GM19463 (cell line): Measurements from ENCODE around the gene BRD1.
"Not testable (repeated sequence)": the region's sequence is repeated elsewhere in the genome, so short reads cannot be mapped to it uniquely, and the experiment has no call there.

Source experiments
- ATAC-seq: cut with Tn5 transposase; IDR thresholded peaks from one replicate; pipeline ENCODE4 v1.9.1; 2021; ENCODE audit warnings: mild to moderate bottlenecking, moderate library complexity; ENCODE audit not compliant: unreplicated experiment

The BRD1 gene

GRCh38 chr22:49785046-49785521 lies 42.6 kb downstream of the BRD1 start:
- ATAC-seq, result no peak

GRCh38 chr22:49784630-49784971 lies 43.1 kb downstream of the BRD1 start:
- ATAC-seq, result no peak

GRCh38 chr22:49783926-49784629 lies 43.6 kb downstream of the BRD1 start:
- ATAC-seq, result no peak

- ATAC-seq, result no peak
Observed at GRCh38 chr22:49783036-49783746, 44.5 kb downstream of the BRD1 start.

GRCh38 chr22:49781886-49782285 lies 45.8 kb downstream of the BRD1 start:
- ATAC-seq, result not testable (repeated sequence)

GRCh38 chr22:49781289-49781782 lies 46.3 kb downstream of the BRD1 start:
- no peak for ATAC-seq

- ATAC-seq, result no peak
Observed at GRCh38 chr22:49780698-49781288, 46.9 kb downstream of the BRD1 start.

- ATAC-seq, result no peak
Observed at GRCh38 chr22:49779853-49780697, 47.6 kb downstream of the BRD1 start.

- no peak for ATAC-seq
Observed at GRCh38 chr22:49779211-49779610, 48.5 kb downstream of the BRD1 start.

GRCh38 chr22:49777569-49778249 lies 50.0 kb downstream of the BRD1 start:
- ATAC-seq, result no peak

GRCh38 chr22:49776891-49777290 lies 50.8 kb downstream of the BRD1 start:
- ATAC-seq, result no peak

GRCh38 chr22:49775867-49776511 lies 51.7 kb downstream of the BRD1 start:
- no peak for ATAC-seq

- ATAC-seq, result no peak
Observed at GRCh38 chr22:49775191-49775866, 52.3 kb downstream of the BRD1 start.

- no peak for ATAC-seq
Observed at GRCh38 chr22:49774499-49775151, 53.0 kb downstream of the BRD1 start.

GRCh38 chr22:49774046-49774445 lies 53.6 kb downstream of the BRD1 start:
- no peak for ATAC-seq

- no peak for ATAC-seq
Observed at GRCh38 chr22:49773531-49773930, 54.1 kb downstream of the BRD1 start.

GRCh38 chr22:49772692-49773091 lies 55.0 kb downstream of the BRD1 start:
- ATAC-seq, result no peak

GRCh38 chr22:49771266-49772065 lies 56.2 kb downstream of the BRD1 start:
- ATAC-seq, result no peak
